Epithelial cell of esophagus (primary cell): ENCODE data around the gene CHRNA4.

Experiments
- DNase-seq: peaks from one replicate; pipeline ENCODE4 v3.0.0; 2010; ENCODE audit warnings: low read depth
- H3K4me3 ChIP-seq: 2 replicates; pipeline ENCODE4 v1.5.1; 2011; ENCODE audit warnings: mild to moderate bottlenecking, low read length, control low read depth
- TF ChIP-seq, protein P1 (sequence below): IDR thresholded peaks from 2 replicates; pipeline ENCODE4 v1.5.1; 2011; ENCODE audit warnings: low read depth, mild to moderate bottlenecking, low read length, control low read depth, inconsistent platforms; ENCODE audit not compliant: insufficient read depth; ENCODE audit errors: missing control alignments

Gene CHRNA4

DNA sequence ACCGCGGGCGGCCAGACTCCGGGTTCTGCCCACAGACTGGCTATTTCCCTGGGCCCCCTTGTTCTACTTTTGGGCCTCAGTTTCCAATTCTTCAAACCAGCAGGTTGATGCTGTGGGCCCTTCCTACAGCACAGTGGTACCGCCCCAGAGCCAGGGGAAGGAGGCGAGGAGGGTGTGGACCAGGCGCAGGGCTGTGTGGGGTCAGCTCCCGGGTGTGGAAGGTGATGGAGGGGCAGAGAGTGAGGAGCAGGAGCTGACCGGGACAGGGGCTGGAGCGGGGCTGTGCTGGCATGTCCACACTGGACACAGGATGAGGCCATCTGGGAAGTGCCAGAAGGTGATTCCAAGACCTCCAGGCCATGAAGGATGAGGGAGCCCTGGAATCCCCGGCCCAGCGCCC, 35.2 kb upstream of the CHRNA4 start:
- TF ChIP-seq, protein P1, sequence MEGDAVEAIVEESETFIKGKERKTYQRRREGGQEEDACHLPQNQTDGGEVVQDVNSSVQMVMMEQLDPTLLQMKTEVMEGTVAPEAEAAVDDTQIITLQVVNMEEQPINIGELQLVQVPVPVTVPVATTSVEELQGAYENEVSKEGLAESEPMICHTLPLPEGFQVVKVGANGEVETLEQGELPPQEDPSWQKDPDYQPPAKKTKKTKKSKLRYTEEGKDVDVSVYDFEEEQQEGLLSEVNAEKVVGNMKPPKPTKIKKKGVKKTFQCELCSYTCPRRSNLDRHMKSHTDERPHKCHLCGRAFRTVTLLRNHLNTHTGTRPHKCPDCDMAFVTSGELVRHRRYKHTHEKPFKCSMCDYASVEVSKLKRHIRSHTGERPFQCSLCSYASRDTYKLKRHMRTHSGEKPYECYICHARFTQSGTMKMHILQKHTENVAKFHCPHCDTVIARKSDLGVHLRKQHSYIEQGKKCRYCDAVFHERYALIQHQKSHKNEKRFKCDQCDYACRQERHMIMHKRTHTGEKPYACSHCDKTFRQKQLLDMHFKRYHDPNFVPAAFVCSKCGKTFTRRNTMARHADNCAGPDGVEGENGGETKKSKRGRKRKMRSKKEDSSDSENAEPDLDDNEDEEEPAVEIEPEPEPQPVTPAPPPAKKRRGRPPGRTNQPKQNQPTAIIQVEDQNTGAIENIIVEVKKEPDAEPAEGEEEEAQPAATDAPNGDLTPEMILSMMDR = no peak
- DNase-seq = no peak

DNA sequence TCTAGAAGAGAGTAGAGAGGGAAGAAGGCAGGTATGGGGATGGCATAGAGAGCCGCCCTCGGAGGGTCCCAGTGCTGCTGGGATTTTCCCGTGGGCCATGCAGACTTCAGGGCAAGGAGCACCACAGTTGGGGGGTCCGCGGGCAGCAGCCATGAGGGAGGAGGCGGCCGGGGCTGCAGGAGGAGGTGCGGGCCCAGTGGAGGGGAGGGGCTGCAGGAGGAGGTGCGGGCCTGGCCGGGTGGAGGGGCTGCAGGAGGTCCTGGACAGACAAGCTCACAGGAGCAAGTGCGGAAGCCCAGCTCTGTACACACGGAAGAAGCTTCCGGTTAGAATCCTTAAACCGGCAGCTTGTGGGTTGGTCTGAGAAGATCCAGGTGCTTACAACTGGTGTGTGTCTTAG, 34.6 kb upstream of the CHRNA4 start:
- TF ChIP-seq, protein P1 = no peak
- H3K4me3 ChIP-seq = no peak overlapping the region
- no peak for DNase-seq

More for the DNA sequence above, 35.2 kb upstream of the CHRNA4 start:
- H3K4me3 ChIP-seq = no peak overlapping the region

- no peak for DNase-seq
- no peak overlapping the region for H3K4me3 ChIP-seq
- TF ChIP-seq, protein P1 = no peak
Observed at GRCh38 chr20:63394920-63395455, 33.8 kb upstream of the CHRNA4 start.

GRCh38 chr20:63394069-63394919, 33.1 kb upstream of the CHRNA4 start:
- H3K4me3 ChIP-seq = no peak overlapping the region
- TF ChIP-seq, protein P1 = no peak
- no peak for DNase-seq

DNA sequence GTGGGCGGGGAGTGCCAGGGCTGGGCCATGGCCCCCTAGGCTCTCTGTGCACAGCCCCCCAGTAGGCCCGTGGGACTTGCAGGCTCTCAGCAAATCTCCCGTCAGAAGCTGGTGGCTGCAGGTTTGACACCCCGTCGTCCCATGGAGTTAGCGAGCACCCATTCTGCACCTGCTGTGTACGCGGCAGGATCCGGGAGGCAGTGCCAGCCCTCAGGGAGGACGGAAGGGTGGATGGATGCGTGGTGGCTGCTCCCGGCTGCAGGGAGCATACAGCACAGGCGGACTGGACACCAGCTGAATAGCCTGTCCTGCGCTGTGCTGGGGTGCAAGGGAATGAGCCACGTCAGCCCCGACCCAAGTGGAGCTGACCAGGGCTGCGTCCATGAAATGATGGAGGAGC, 32.4 kb upstream of the CHRNA4 start:
- TF ChIP-seq, protein P1 = no peak
- no peak for DNase-seq
- no peak overlapping the region for H3K4me3 ChIP-seq

- TF ChIP-seq, protein P1 = no peak
- DNase-seq = no peak
- H3K4me3 ChIP-seq = no peak overlapping the region
Observed at GRCh38 chr20:63392465-63393365, 31.6 kb upstream of the CHRNA4 start.
